ENCODE measurements around the gene JUN. TPM values are rescaled to one million over a fixed set of nuclear protein-coding genes. Genes with fewer than 3 reads are reported as not detected.

The JUN gene
- total and polyA plus RNA-seq, 2 donors (not counting 1 experiment from before 2014, with no cell fraction given), result 94.4 to 4,074 TPM

GRCh38 chr1:58796416-58796815 lies 12.6 kb upstream of the JUN start:
- Histone ChIP-seq H2AFZ (ENCODE audit: insufficient read depth, low read depth, low read length, poor library complexity, severe bottlenecking) (no peak overlapping the region), H3K9ac (ENCODE audit: low read length) (no peak overlapping the region), H3K4me1 (ENCODE audit: control insufficient read depth in 2 of 2, insufficient read depth in 2 of 2, low read length in 2 of 2) (peaks cover 6% of the 10 kb centered on the region in 2 donors), H3K36me3 (replicated peaks in 1 of 2; ENCODE audit: control extremely low read depth in 1 of 2, control insufficient read depth in 1 of 2, extremely low read depth in 1 of 2, insufficient read depth in 2 of 2, low read length in 1 of 2) (no peaks in the 10 kb centered on the region), H3K4me3 (ENCODE audit: control extremely low read depth in 1 of 5, extremely low read depth in 1 of 5, insufficient read depth in 1 of 5, low read depth in 2 of 5, low read length in 4 of 5) (no peak overlapping the region), H3K79me2 (ENCODE audit: control insufficient read depth, insufficient read depth, low read length) (peaks cover 17% of the 10 kb centered on the region), H3K9me3 (ENCODE audit: control extremely low read depth in 1 of 3, control insufficient read depth in 2 of 3, insufficient read depth in 1 of 3, low read length in 2 of 3) (peaks cover 0 to 1% (median 0%) of the 10 kb centered on the region in 3 donors), H4K20me1 (ENCODE audit: control insufficient read depth, insufficient read depth, low read length, poor library complexity, severe bottlenecking) (no peaks in the 10 kb centered on the region), H3K27ac (ENCODE audit: low read length in 2 of 2) (no peak overlapping the region), H3K27me3 (replicated peaks in 1 of 4; ENCODE audit: control extremely low read depth in 1 of 4, control insufficient read depth in 3 of 4, insufficient read depth in 4 of 4, low read length in 3 of 4) (no peaks in the 10 kb centered on the region), H3K4me2 (replicated peaks; ENCODE audit: low read depth, low read length, poor library complexity, severe bottlenecking) (no peak overlapping the region)
- Mint-ChIP-seq H3K27me3 (no peaks in the 10 kb centered on the region), H3K9me3 (ENCODE audit: insufficient read depth) (no peaks in the 10 kb centered on the region), H3K4me1 (peaks cover 24% of the 10 kb centered on the region), H3K27ac (no peak overlapping the region), H3K4me3 (no peak overlapping the region)
- no peak for TF ChIP-seq CTCF (IDR thresholded peaks at IDR 0.05)
- no peak for TF ChIP-seq EZH2 (IDR thresholded peaks at IDR 0.05; ENCODE audit: borderline replicate concordance, insufficient read depth, low read depth, low read length, poor library complexity, severe bottlenecking)
- DNase-seq, result no peak
- intact Hi-C loops (cut with micrococcal nuclease), result no loop called here
- POLR2A ChIA-PET, result no interaction called here
- no peak for ATAC-seq (ENCODE audit: low read depth)
- CTCF ChIA-PET, result no interaction called here

GRCh38 chr1:58794585-58794984 lies 10.7 kb upstream of the JUN start:
- peaks cover 13% of the 10 kb centered on the region for H3K79me2 ChIP-seq (ENCODE audit: control insufficient read depth, insufficient read depth, low read length)
- WGBS (ENCODE audit: insufficient coverage), result no CpG with 5 or more reads among the region's 3 CpGs

More at GRCh38 chr1:58794585-58794984, 10.7 kb upstream of the JUN start:
- no peak overlapping the region for H3K9ac ChIP-seq (ENCODE audit: low read length)
- DNase-seq (no peak), ATAC-seq (ENCODE audit: low read depth) (no peak)
- no peak overlapping the region for H2AFZ ChIP-seq (ENCODE audit: insufficient read depth, low read depth, low read length, poor library complexity, severe bottlenecking)
- intact Hi-C loops (cut with micrococcal nuclease), result no loop called here
- ChIA-PET POLR2A (interaction anchor here (1.1 kb wide), 1 partner anchor 11 kb away, joined by 3 read pairs; no protein-coding TSS in a partner anchor), CTCF (interaction anchor here (0.7 kb wide), 1 partner anchor 424 kb away, joined by 3 read pairs; no protein-coding TSS in a partner anchor)
- peak overlapping the region; percentile 5 for H3K4me2 ChIP-seq (replicated peaks; ENCODE audit: low read depth, low read length, poor library complexity, severe bottlenecking)
- Mint-ChIP-seq H3K27ac (no peak overlapping the region), H3K4me3 (no peak overlapping the region), H3K9me3 (ENCODE audit: insufficient read depth) (no peaks in the 10 kb centered on the region), H3K27me3 (no peaks in the 10 kb centered on the region), H3K4me1 (peaks cover 32% of the 10 kb centered on the region)
- H4K20me1 ChIP-seq (ENCODE audit: control insufficient read depth, insufficient read depth, low read length, poor library complexity, severe bottlenecking), result no peaks in the 10 kb centered on the region
- no peak for TF ChIP-seq EZH2 (IDR thresholded peaks at IDR 0.05; ENCODE audit: borderline replicate concordance, insufficient read depth, low read depth, low read length, poor library complexity, severe bottlenecking)
- TF ChIP-seq CTCF (IDR thresholded peaks at IDR 0.05), result no peak
- peaks cover 0 to 1% (median 0%) of the 10 kb centered on the region in 3 donors for H3K9me3 ChIP-seq (ENCODE audit: control extremely low read depth in 1 of 3, control insufficient read depth in 2 of 3, insufficient read depth in 1 of 3, low read length in 2 of 3)
- H3K27me3 ChIP-seq (replicated peaks in 1 of 4; ENCODE audit: control extremely low read depth in 1 of 4, control insufficient read depth in 3 of 4, insufficient read depth in 4 of 4, low read length in 3 of 4), result no peaks in the 10 kb centered on the region
- peaks cover 6% of the 10 kb centered on the region in 2 donors for H3K4me1 ChIP-seq (ENCODE audit: control insufficient read depth in 2 of 2, insufficient read depth in 2 of 2, low read length in 2 of 2)
- no peak overlapping the region for H3K4me3 ChIP-seq (ENCODE audit: control extremely low read depth in 1 of 5, extremely low read depth in 1 of 5, insufficient read depth in 1 of 5, low read depth in 2 of 5, low read length in 4 of 5)
- no peak overlapping the region for H3K27ac ChIP-seq (ENCODE audit: low read length in 2 of 2)
- no peaks in the 10 kb centered on the region for H3K36me3 ChIP-seq (replicated peaks in 1 of 2; ENCODE audit: control extremely low read depth in 1 of 2, control insufficient read depth in 1 of 2, extremely low read depth in 1 of 2, insufficient read depth in 2 of 2, low read length in 1 of 2)
